Kidney (tissue), 14 donors: ENCODE data around the gene CELF5. TPM values are rescaled to one million over a fixed set of nuclear protein-coding genes. Genes with fewer than 3 reads are reported as not detected.

ENCODE experiments used
- DNase-seq, 5 donors: peaks; one replicate each; pipeline ENCODE4 v3.0.0-alpha.2; 2013 to 2020
- FAIRE-seq: peaks from 2 replicates; lab custom pipeline; 2012; peaks lifted over from hg19 to GRCh38; lab: Jason Lieb, UNC
- H3K27ac ChIP-seq, 2 donors: one replicate each; pipeline ENCODE4 v1.7.0; 2013; ENCODE audit warnings: low read depth in 2 of 2, low read length in 2 of 2, inconsistent platforms in 1 of 2
- H3K27me3 ChIP-seq: one replicate; pipeline ENCODE4 v1.7.1; 2013; ENCODE audit warnings: low read length, inconsistent platforms; ENCODE audit not compliant: control insufficient read depth, insufficient read depth
- H3K36me3 ChIP-seq, 3 donors: one replicate each; pipeline versions ENCODE4 v1.7.0 to v1.7.1; 2013; ENCODE audit warnings: low read length in 3 of 3, control low read depth in 1 of 3, inconsistent platforms in 1 of 3; ENCODE audit not compliant: insufficient read depth in 3 of 3, control insufficient read depth in 2 of 3
- H3K4me1 ChIP-seq, 3 donors: one replicate each; pipeline versions ENCODE4 v1.7.0 to v1.7.1; 2013; ENCODE audit warnings: low read length in 3 of 3, inconsistent platforms in 1 of 3, low read depth in 1 of 3; ENCODE audit not compliant: control insufficient read depth in 2 of 3, insufficient read depth in 2 of 3
- H3K4me3 ChIP-seq, 3 donors: one replicate each; pipeline versions ENCODE4 v1.7.0 to v1.8.1; 2013; ENCODE audit warnings: low read length in 3 of 3, control low read depth in 1 of 3, inconsistent platforms in 1 of 3
- H3K9ac ChIP-seq, 3 donors: one replicate each; pipeline versions ENCODE4 v1.7.0 to v1.7.1; 2013; ENCODE audit warnings: low read length in 3 of 3, control low read depth in 1 of 3, inconsistent platforms in 1 of 3
- H3K9me3 ChIP-seq, 3 donors: one replicate each; pipeline versions ENCODE4 v1.7.0 to v1.7.1; 2013; ENCODE audit warnings: low read length in 3 of 3, control low read depth in 1 of 3, inconsistent platforms in 1 of 3; ENCODE audit not compliant: control insufficient read depth in 2 of 3, insufficient read depth in 1 of 3
- intact Hi-C: fragments of 100-400 bp; cut with DNase I; formaldehyde crosslinking; loops from one replicate; pipeline ENCODE4 v1.11.1; 2022
- polyA plus RNA-seq: library from polyadenylated mRNA; stranded (reverse); fragments of 350-450 nt; fragmentation: Illumina TruSeq; extraction: RNeasy Lipid Tissue Mini Kit (QIAGEN cat#74804); gene quantifications from one replicate; pipeline ENCODE4 v1.2.3, GENCODE V29; 2014; ENCODE audit warnings: low read depth, low replicate concordance; ENCODE audit not compliant: insufficient read depth
- total RNA-seq: library from RNA; stranded (reverse); fragmentation: NEBNext Ultra II Directional; extraction: Animal tissue kit (Norgen Biotek cat#: 25700); gene quantifications from one replicate; pipeline ENCODE4 v1.2.1, GENCODE V29; 2021
- TF ChIP-seq, protein P1 (sequence below): IDR thresholded peaks from 3 replicates; pipeline ENCODE4 v1.5.1; 2012; ENCODE audit warnings: mild to moderate bottlenecking, moderate library complexity, borderline replicate concordance; ENCODE audit not compliant: insufficient read depth; ENCODE audit errors: extremely low read depth
- donor health status: control.
- donor health status: control.
- donor health status: control.
- donor health status: control.
- donor health status: control.
- donor health status: DM: yes; HTN: yes; CAD: no.
- donor health status: Normal renal cell carcinoma (clear cell type).

The CELF5 gene
- total and polyA plus RNA-seq, 2 donors from 2014 or later, result 0.15 to 0.38 TPM

DNA sequence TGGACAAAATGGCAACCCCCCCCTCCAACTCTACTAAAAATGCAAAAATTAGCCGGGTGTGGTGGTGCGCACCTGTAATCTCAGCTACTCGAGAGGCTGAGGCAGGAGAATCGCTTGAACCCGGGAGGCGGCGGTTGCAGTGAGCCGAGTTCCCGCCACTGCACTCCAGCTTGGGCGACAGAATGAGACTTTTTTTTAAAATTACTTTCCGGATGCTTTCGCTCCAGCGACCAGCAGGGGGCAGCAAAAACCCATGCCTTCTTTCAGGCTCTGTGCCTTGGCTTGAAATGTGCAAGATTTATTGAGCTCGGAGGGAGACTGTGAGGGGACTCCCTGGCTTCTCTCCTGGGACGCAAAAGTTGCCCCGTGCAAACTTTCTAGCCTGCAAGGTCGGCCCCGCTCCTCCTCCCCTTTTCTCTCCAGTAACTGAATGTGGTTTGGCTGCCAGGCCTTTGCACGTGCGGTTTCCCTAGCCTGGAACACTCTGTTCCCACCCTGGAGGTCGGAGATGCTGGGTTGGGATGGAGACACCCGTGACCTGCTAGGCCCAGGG, 80.5 kb downstream of the CELF5 start:
- peak; percentile 76 to 90 (median 86) for DNase-seq
- Histone ChIP-seq H3K9ac (no peak overlapping the region), H3K9me3 (peaks cover 0 to 5% (median 0%) of the 10 kb centered on the region in 3 donors), H3K27me3 (no peaks in the 10 kb centered on the region), H3K4me3 (no peak overlapping the region), H3K27ac (no peak overlapping the region), H3K36me3 (no peaks in the 10 kb centered on the region), H3K4me1 (no peaks in the 10 kb centered on the region)
- TF ChIP-seq, protein P1, sequence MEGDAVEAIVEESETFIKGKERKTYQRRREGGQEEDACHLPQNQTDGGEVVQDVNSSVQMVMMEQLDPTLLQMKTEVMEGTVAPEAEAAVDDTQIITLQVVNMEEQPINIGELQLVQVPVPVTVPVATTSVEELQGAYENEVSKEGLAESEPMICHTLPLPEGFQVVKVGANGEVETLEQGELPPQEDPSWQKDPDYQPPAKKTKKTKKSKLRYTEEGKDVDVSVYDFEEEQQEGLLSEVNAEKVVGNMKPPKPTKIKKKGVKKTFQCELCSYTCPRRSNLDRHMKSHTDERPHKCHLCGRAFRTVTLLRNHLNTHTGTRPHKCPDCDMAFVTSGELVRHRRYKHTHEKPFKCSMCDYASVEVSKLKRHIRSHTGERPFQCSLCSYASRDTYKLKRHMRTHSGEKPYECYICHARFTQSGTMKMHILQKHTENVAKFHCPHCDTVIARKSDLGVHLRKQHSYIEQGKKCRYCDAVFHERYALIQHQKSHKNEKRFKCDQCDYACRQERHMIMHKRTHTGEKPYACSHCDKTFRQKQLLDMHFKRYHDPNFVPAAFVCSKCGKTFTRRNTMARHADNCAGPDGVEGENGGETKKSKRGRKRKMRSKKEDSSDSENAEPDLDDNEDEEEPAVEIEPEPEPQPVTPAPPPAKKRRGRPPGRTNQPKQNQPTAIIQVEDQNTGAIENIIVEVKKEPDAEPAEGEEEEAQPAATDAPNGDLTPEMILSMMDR, result peak; percentile 89
- intact Hi-C loops, result no loop called here
- no peak for FAIRE-seq

DNA sequence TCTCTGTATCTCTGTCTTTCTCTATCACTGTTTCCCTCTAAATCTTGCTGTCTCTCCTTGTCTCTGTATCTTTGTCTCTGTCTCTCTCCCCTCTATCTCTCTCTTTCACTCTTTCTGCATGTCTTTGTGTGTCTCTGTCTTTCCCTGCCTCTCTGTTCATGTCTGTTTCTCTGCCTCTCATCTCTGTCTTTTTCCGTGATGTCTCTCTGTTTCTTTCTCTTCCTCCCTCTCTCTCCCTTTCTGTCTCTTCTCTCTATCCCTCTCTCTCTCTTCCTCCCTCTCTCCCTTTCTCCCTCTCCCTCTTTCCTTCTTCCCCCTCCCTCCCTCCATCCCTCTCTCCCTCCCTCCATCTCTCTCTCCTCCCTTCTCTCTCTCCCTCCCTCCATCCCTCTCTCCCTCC, 85.3 kb downstream of the CELF5 start:
- intact Hi-C loops, result no loop called here
- Histone ChIP-seq H3K4me3 (no peak overlapping the region), H3K4me1 (no peaks in the 10 kb centered on the region), H3K9ac (no peak overlapping the region), H3K36me3 (no peaks in the 10 kb centered on the region), H3K9me3 (no peaks in the 10 kb centered on the region), H3K27ac (no peak overlapping the region), H3K27me3 (peaks cover 2% of the 10 kb centered on the region)
- TF ChIP-seq, protein P1, result no peak
- no peak for FAIRE-seq
- DNase-seq, result no peak

DNA sequence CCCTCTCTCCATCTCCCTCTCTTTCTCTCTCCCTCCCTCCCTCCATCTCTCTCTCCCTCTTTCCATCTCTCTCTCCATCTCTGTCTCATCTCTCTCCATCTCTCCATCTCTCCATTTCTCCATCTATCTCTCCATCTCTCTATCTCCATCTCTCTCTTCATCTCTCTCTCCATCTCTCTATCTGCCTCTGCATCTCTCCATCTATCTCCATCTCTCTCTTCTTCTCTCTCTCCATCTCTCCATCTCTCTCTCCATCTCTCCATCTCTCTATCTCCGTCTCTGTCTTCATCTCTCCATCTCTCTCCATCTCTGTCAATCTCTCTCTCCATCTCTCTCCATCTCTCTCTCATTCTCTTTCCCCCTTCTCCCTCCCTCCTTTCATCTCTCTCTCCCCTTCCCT, 85.8 kb downstream of the CELF5 start:
- TF ChIP-seq, protein P1, result no peak
- H3K9ac ChIP-seq, result no peak overlapping the region
- H3K36me3 ChIP-seq, result no peaks in the 10 kb centered on the region
- intact Hi-C loops, result no loop called here
- DNase-seq (no peak), FAIRE-seq (no peak)
- H3K27ac ChIP-seq, result no peak overlapping the region
- H3K4me3 ChIP-seq, result no peak overlapping the region
- H3K4me1 ChIP-seq, result no peaks in the 10 kb centered on the region
- H3K9me3 ChIP-seq, result no peaks in the 10 kb centered on the region
- H3K27me3 ChIP-seq, result peaks cover 2% of the 10 kb centered on the region

DNA sequence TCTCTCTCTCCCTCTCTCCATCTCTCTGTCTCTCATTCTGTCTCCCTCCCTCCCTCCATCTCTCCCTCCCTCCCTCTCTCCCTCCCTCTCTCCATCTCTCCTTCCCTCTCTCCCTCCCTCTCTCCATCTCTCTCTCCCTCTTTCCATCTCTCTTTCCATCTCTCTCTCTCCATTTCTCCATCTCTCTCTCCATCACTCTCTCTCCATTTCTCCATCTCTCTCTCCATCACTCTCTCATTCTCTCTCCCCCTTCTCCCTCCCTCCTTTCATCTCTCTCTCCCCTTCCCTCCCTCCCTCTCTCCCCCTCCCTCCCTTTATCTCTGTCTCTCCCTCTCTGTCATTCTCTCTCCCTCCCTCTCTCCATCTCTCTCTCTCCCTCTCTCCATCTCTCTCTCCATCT, 86.2 kb downstream of the CELF5 start:
- Histone ChIP-seq H3K27ac (no peak overlapping the region), H3K36me3 (no peaks in the 10 kb centered on the region), H3K9ac (no peak overlapping the region), H3K4me3 (no peak overlapping the region), H3K4me1 (no peaks in the 10 kb centered on the region), H3K27me3 (peaks cover 2% of the 10 kb centered on the region), H3K9me3 (no peaks in the 10 kb centered on the region)
- TF ChIP-seq, protein P1, result no peak
- FAIRE-seq (no peak), DNase-seq (no peak)
- intact Hi-C loops, result no loop called here
